Measurements from ENCODE around the gene ANAPC5. TPM values are rescaled to one million over a fixed set of nuclear protein-coding genes. Genes with fewer than 3 reads are reported as not detected.

Gene ANAPC5
- total RNA-seq, 1 experiment from 2014 or later, result 101 TPM

DNA sequence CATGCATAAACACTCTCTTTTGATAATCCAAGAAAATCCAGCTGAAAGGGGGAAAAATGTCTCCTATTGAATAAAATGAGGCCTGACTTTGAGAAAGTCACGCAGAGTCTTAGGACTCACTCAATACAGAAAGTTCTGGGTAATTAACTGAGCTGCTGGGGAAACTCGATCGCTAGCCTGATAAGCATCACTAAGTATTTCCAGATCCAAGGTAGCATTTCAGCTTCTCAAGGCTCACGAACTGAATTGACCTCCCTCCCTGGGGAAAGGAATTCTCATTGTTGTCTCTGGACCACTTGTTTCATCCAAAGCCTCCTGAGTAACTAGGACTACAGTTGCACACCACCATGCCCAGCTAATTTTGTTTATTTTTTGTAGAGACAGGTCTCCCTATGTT, 13.8 kb upstream of the ANAPC5 start:
- Histone ChIP-seq H3K4me2 (ENCODE audit: insufficient read depth, insufficient read length, low read length) (no peak overlapping the region), H3K9me3 (ENCODE audit: control insufficient read depth, low read depth, low read length) (no peaks in the 10 kb centered on the region), H4K8ac (replicated peaks; ENCODE audit: insufficient read length, low read depth, low read length) (no peak overlapping the region), H3T11ph (ENCODE audit: low read length) (no peak overlapping the region), H4K20me1 (ENCODE audit: control insufficient read depth, insufficient read depth, insufficient read length) (peaks cover 4% of the 10 kb centered on the region), H3K23me2 (ENCODE audit: insufficient read length, low read depth, low read length, poor library complexity, severe bottlenecking) (no peaks in the 10 kb centered on the region), H3K9ac (ENCODE audit: extremely low read depth, insufficient read length, low read length) (no peak overlapping the region), H3K79me2 (ENCODE audit: insufficient read depth, low read length) (no peaks in the 10 kb centered on the region), H3K14ac (ENCODE audit: insufficient read depth, low read length) (no peak overlapping the region), H2BK15ac (ENCODE audit: low read depth, low read length) (no peak overlapping the region), H3K4ac (ENCODE audit: low read depth, low read length) (no peak overlapping the region), H4K5ac (ENCODE audit: insufficient read length, low read depth, low read length) (no peak overlapping the region), H3K27me3 (ENCODE audit: insufficient read depth, low read length) (no peaks in the 10 kb centered on the region), H2BK120ac (ENCODE audit: low read depth, low read length, poor library complexity, severe bottlenecking) (no peak overlapping the region), H3K18ac (ENCODE audit: insufficient read length, low read depth, low read length) (no peak overlapping the region), H4K91ac (ENCODE audit: insufficient read length, low read depth, low read length) (no peak overlapping the region), H2AFZ (ENCODE audit: low read length) (no peak overlapping the region), H3K4me1 (ENCODE audit: insufficient read depth, low read length) (no peaks in the 10 kb centered on the region), H2BK20ac (ENCODE audit: low read depth, low read length, poor library complexity, severe bottlenecking) (no peak overlapping the region), H2AK5ac (ENCODE audit: insufficient read length, low read length) (no peak overlapping the region), H3K23ac (ENCODE audit: insufficient read length, low read depth, low read length) (no peak overlapping the region), H3K27ac (ENCODE audit: insufficient read length, low read depth, low read length) (no peak overlapping the region), H3K79me1 (ENCODE audit: insufficient read depth, low read depth, low read length, poor library complexity, severe bottlenecking) (no peaks in the 10 kb centered on the region), H2BK12ac (ENCODE audit: insufficient read length, low read depth, low read length) (no peak overlapping the region), H3K56ac (ENCODE audit: insufficient read length, low read depth, low read length) (no peak overlapping the region), H2BK5ac (ENCODE audit: insufficient read length, low read length) (no peak overlapping the region)
- H3K4me3 Mint-ChIP-seq, result no peak overlapping the region
- no peak overlapping the region for H3K27ac Mint-ChIP-seq
- H3K9me3 Mint-ChIP-seq, result no peaks in the 10 kb centered on the region
- TF ChIP-seq, protein P1, sequence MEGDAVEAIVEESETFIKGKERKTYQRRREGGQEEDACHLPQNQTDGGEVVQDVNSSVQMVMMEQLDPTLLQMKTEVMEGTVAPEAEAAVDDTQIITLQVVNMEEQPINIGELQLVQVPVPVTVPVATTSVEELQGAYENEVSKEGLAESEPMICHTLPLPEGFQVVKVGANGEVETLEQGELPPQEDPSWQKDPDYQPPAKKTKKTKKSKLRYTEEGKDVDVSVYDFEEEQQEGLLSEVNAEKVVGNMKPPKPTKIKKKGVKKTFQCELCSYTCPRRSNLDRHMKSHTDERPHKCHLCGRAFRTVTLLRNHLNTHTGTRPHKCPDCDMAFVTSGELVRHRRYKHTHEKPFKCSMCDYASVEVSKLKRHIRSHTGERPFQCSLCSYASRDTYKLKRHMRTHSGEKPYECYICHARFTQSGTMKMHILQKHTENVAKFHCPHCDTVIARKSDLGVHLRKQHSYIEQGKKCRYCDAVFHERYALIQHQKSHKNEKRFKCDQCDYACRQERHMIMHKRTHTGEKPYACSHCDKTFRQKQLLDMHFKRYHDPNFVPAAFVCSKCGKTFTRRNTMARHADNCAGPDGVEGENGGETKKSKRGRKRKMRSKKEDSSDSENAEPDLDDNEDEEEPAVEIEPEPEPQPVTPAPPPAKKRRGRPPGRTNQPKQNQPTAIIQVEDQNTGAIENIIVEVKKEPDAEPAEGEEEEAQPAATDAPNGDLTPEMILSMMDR (conservative IDR thresholded peaks at IDR 0.05), result no peak
- H3K36me3 Mint-ChIP-seq (ENCODE audit: insufficient read depth in 1 of 3, low read depth in 3 of 3), result no peaks in the 10 kb centered on the region
- peaks cover 11% of the 10 kb centered on the region for H3K27me3 Mint-ChIP-seq (ENCODE audit: low read depth)
- WGBS (ENCODE audit: extremely low coverage, insufficient read length, low lambda C conversion rate), result no CpG with 5 or more reads among the region's 4 CpGs
- DNase-seq, result no peak
- no peaks in the 10 kb centered on the region for H3K4me1 Mint-ChIP-seq
